CD4-positive, alpha-beta memory T cell (primary cell): ENCODE measurements around the gene PBX3. TPM values are rescaled to one million over a fixed set of nuclear protein-coding genes. Genes with fewer than 3 reads are reported as not detected.

ENCODE experiments used
- CTCF ChIA-PET: fragments of 350-600 bp; sonication (Branson Sonifier 250); formaldehyde crosslinking; loops from one replicate; lab custom pipeline; 2021; ENCODE audit warnings: inconsistent platforms; ENCODE audit not compliant: partially characterized antibody; lab: Charles Lee
- POLR2A ChIA-PET: fragments of 350-600 bp; sonication (Branson Sonifier 250); formaldehyde crosslinking; loops from one replicate; lab custom pipeline; 2021; ENCODE audit not compliant: partially characterized antibody; lab: Charles Lee
- DNase-seq, 5 donors: peaks; one replicate each; pipeline versions ENCODE4 v3.0.0 to v3.0.0-alpha.2; 2020 to 2022; ENCODE audit warnings: mixed read lengths in 1 of 5
- H3K27ac ChIP-seq: one replicate; pipeline ENCODE4 v1.7.0; 2013; ENCODE audit warnings: low read depth, low read length
- H3K27me3 ChIP-seq: 2 replicates; pipeline ENCODE4 v1.7.0; 2013; ENCODE audit warnings: mild to moderate bottlenecking, low read length, moderate library complexity; ENCODE audit not compliant: insufficient read depth
- H3K36me3 ChIP-seq: 2 replicates; pipeline ENCODE4 v1.7.0; 2013; ENCODE audit warnings: mild to moderate bottlenecking, low read length, moderate library complexity; ENCODE audit not compliant: insufficient read depth
- H3K4me1 ChIP-seq: 2 replicates; pipeline ENCODE4 v1.7.0; 2013; ENCODE audit warnings: mild to moderate bottlenecking, low read length, moderate library complexity; ENCODE audit not compliant: insufficient read depth
- H3K4me3 ChIP-seq, 2 donors: one replicate each; pipeline ENCODE4 v1.7.0; 2013; ENCODE audit warnings: low read length in 2 of 2, mild to moderate bottlenecking in 1 of 2
- H3K9me3 ChIP-seq, 2 donors: one replicate each; pipeline ENCODE4 v1.7.0; 2013; ENCODE audit warnings: low read length in 2 of 2, control low read depth in 1 of 2; ENCODE audit not compliant: control insufficient read depth in 1 of 2
- H3K27ac Mint-ChIP-seq, 7 donors: one replicate each; pipeline ENCODE4 v1.8.0; 2020 to 2021; ENCODE audit warnings: mixed read lengths in 7 of 7, mild to moderate bottlenecking in 6 of 7, inconsistent platforms in 3 of 7, moderate library complexity in 3 of 7
- H3K27me3 Mint-ChIP-seq, 2 donors: one replicate each; pipeline ENCODE4 v1.8.0; 2020 to 2021; ENCODE audit warnings: mixed read lengths in 2 of 2
- H3K36me3 Mint-ChIP-seq, 2 donors: one replicate each; pipeline ENCODE4 v1.8.0; 2020 to 2021; ENCODE audit warnings: mixed read lengths in 2 of 2, inconsistent platforms in 1 of 2, mild to moderate bottlenecking in 1 of 2
- H3K4me1 Mint-ChIP-seq, 4 donors: one replicate each; pipeline ENCODE4 v1.8.0; 2020 to 2021; ENCODE audit warnings: mixed read lengths in 4 of 4, mild to moderate bottlenecking in 1 of 4
- H3K4me3 Mint-ChIP-seq, 8 donors: one replicate each; pipeline ENCODE4 v1.8.0; 2020 to 2021; ENCODE audit warnings: mixed read lengths in 8 of 8, mild to moderate bottlenecking in 7 of 8, moderate library complexity in 6 of 8, inconsistent platforms in 3 of 8
- H3K9me3 Mint-ChIP-seq, 8 donors: one replicate each; pipeline ENCODE4 v1.8.0; 2020 to 2021; ENCODE audit warnings: mixed read lengths in 8 of 8, mild to moderate bottlenecking in 5 of 8, inconsistent platforms in 3 of 8, moderate library complexity in 1 of 8
- intact Hi-C: fragments of 100-400 bp; cut with micrococcal nuclease; formaldehyde crosslinking; loops from one replicate; pipeline ENCODE4 v1.15.1; 2023
- polyA plus RNA-seq, 2 donors: library from polyadenylated mRNA; unstranded; fragments of 300-500 nt; fragmentation: Illumina TruSeq; gene quantifications; one replicate each; pipeline ENCODE4 v1.2.3, GENCODE V29; 2021
- total RNA-seq, 2 experiments: library from RNA; stranded (reverse); gene quantifications; one replicate each; pipeline ENCODE4 v1.2.3, GENCODE V29; 2021

PBX3 gene
- total and polyA plus RNA-seq, 4 experiments from 2014 or later: 2.2 to 17.0 (median 10.4) TPM

GRCh38 chr9:125963932-125964331 is 216.8 kb downstream of the PBX3 start:
- Mint-ChIP-seq H3K9me3 (no peaks in the 10 kb centered on the region), H3K36me3 (peaks cover 15 to 35% of the 10 kb centered on the region in 2 donors), H3K27ac (no peak overlapping the region), H3K4me1 (peaks cover 0 to 3% (median 0%) of the 10 kb centered on the region in 4 donors), H3K4me3 (no peak overlapping the region), H3K27me3 (no peaks in the 10 kb centered on the region)
- Histone ChIP-seq H3K36me3 (peaks cover 5% of the 10 kb centered on the region), H3K4me1 (no peaks in the 10 kb centered on the region), H3K9me3 (no peaks in the 10 kb centered on the region), H3K4me3 (no peak overlapping the region), H3K27ac (no peak overlapping the region), H3K27me3 (no peaks in the 10 kb centered on the region)
- POLR2A ChIA-PET: no interaction called here
- no peak for DNase-seq
- intact Hi-C loops: no loop called here
- CTCF ChIA-PET: no interaction called here

- no peaks in the 10 kb centered on the region for H3K9me3 ChIP-seq
- H3K4me3 Mint-ChIP-seq: no peak overlapping the region
- peaks cover 0 to 3% (median 0%) of the 10 kb centered on the region in 4 donors for H3K4me1 Mint-ChIP-seq
- no peak for DNase-seq
- H3K27ac Mint-ChIP-seq: peak overlapping the region in 2 of 7 donors; percentile 42 to 54
- peaks cover 15 to 35% of the 10 kb centered on the region in 2 donors for H3K36me3 Mint-ChIP-seq
- POLR2A ChIA-PET: no interaction called here
- no peak overlapping the region for H3K27ac ChIP-seq
- no peaks in the 10 kb centered on the region for H3K27me3 Mint-ChIP-seq
- H3K4me1 ChIP-seq: no peaks in the 10 kb centered on the region
- intact Hi-C loops: no loop called here
- CTCF ChIA-PET: no interaction called here
- peaks cover 5% of the 10 kb centered on the region for H3K36me3 ChIP-seq
- no peak overlapping the region for H3K4me3 ChIP-seq
- H3K27me3 ChIP-seq: no peaks in the 10 kb centered on the region
- H3K9me3 Mint-ChIP-seq: no peaks in the 10 kb centered on the region
These were observed 217.6 kb downstream of the PBX3 start for GRCh38 chr9:125964702-125965225.

- H3K4me3 Mint-ChIP-seq: no peak overlapping the region
- Histone ChIP-seq H3K9me3 (no peaks in the 10 kb centered on the region), H3K4me3 (no peak overlapping the region), H3K36me3 (peaks cover 5% of the 10 kb centered on the region), H3K27ac (no peak overlapping the region), H3K4me1 (no peaks in the 10 kb centered on the region), H3K27me3 (no peaks in the 10 kb centered on the region)
- POLR2A ChIA-PET: no interaction called here
- no peaks in the 10 kb centered on the region for H3K27me3 Mint-ChIP-seq
- CTCF ChIA-PET: no interaction called here
- no peak for DNase-seq
- peaks cover 0 to 3% (median 0%) of the 10 kb centered on the region in 4 donors for H3K4me1 Mint-ChIP-seq
- peaks cover 15 to 35% of the 10 kb centered on the region in 2 donors for H3K36me3 Mint-ChIP-seq
- peak overlapping the region in 1 of 7 donors; percentile 12 for H3K27ac Mint-ChIP-seq
- H3K9me3 Mint-ChIP-seq: no peaks in the 10 kb centered on the region
- intact Hi-C loops: no loop called here
These were observed 218.3 kb downstream of the PBX3 start for GRCh38 chr9:125965477-125965876.

- intact Hi-C loops: no loop called here
- no peaks in the 10 kb centered on the region for H3K9me3 Mint-ChIP-seq
- H3K27me3 Mint-ChIP-seq: no peaks in the 10 kb centered on the region
- Histone ChIP-seq H3K27me3 (no peaks in the 10 kb centered on the region), H3K36me3 (peaks cover 5% of the 10 kb centered on the region), H3K27ac (no peak overlapping the region), H3K4me1 (no peaks in the 10 kb centered on the region), H3K9me3 (no peaks in the 10 kb centered on the region), H3K4me3 (no peak overlapping the region)
- peaks cover 0 to 3% (median 0%) of the 10 kb centered on the region in 4 donors for H3K4me1 Mint-ChIP-seq
- ChIA-PET POLR2A (no interaction called here), CTCF (no interaction called here)
- H3K27ac Mint-ChIP-seq: peak overlapping the region in 1 of 7 donors; percentile 17
- no peak overlapping the region for H3K4me3 Mint-ChIP-seq
- H3K36me3 Mint-ChIP-seq: peaks cover 13 to 27% of the 10 kb centered on the region in 2 donors
- no peak for DNase-seq
These were observed 219.3 kb downstream of the PBX3 start for GRCh38 chr9:125966466-125966865.

DNA sequence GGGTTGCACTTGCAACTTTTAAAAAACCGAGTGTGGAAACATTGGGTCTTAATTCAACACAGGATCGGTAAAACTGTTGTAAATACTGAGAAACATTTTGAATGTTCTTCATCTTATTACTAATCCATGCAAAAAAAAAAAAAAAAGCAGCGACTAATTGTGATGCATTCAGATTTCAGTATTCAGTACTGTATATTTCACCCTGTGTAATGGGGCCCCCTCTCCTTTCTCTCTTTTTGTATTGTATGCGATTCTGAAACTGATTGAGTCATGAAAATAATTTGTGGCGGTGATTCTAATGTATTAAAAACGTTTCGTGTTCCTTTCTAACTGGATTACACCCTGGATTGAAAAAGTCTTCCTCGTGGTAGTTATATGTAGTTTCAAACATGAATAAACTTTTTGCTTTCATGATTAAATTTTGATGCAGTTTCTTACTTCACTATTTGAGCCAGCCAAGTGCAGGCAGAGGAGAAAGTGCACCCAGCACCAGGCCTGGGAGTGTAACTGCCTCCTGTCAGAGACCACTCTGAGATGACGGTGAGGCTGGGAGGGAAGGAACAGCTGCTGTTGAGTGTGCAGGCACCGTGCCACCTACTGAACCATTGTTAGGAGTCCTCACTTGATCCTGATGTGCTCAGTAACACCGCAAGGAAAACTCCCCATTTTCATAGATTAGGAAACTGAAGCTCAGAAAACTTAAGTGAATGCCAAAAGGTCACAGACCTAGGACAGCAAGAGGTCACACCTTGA is 220.0 kb downstream of the PBX3 start:
- intact Hi-C loops: no loop called here
- no peaks in the 10 kb centered on the region for H3K4me1 ChIP-seq
- ChIA-PET POLR2A (no interaction called here), CTCF (no interaction called here)
- H3K4me3 ChIP-seq: no peak overlapping the region
- Mint-ChIP-seq H3K9me3 (no peaks in the 10 kb centered on the region), H3K4me3 (no peak overlapping the region), H3K36me3 (peaks cover 13 to 21% of the 10 kb centered on the region in 2 donors), H3K4me1 (peaks cover 0 to 3% (median 0%) of the 10 kb centered on the region in 4 donors), H3K27ac (peak overlapping the region in 6 of 7 donors; percentile 11 to 46 (median 28)), H3K27me3 (no peaks in the 10 kb centered on the region)
- no peaks in the 10 kb centered on the region for H3K27me3 ChIP-seq
- H3K36me3 ChIP-seq: peaks cover 2% of the 10 kb centered on the region
- H3K9me3 ChIP-seq: no peaks in the 10 kb centered on the region
- H3K27ac ChIP-seq: no peak overlapping the region
- no peak for DNase-seq

- POLR2A ChIA-PET: no interaction called here
- Mint-ChIP-seq H3K27ac (no peak overlapping the region), H3K27me3 (no peaks in the 10 kb centered on the region), H3K4me3 (no peak overlapping the region), H3K9me3 (no peaks in the 10 kb centered on the region), H3K4me1 (peaks cover 0 to 3% (median 0%) of the 10 kb centered on the region in 4 donors), H3K36me3 (peaks cover 7 to 8% of the 10 kb centered on the region in 2 donors)
- no peak for DNase-seq
- Histone ChIP-seq H3K9me3 (no peaks in the 10 kb centered on the region), H3K4me1 (no peaks in the 10 kb centered on the region), H3K4me3 (no peak overlapping the region), H3K27ac (no peak overlapping the region), H3K36me3 (no peaks in the 10 kb centered on the region), H3K27me3 (no peaks in the 10 kb centered on the region)
- CTCF ChIA-PET: no interaction called here
- intact Hi-C loops: no loop called here
These were observed 221.7 kb downstream of the PBX3 start for GRCh38 chr9:125968714-125969374.

GRCh38 chr9:125969462-125969861 is 222.3 kb downstream of the PBX3 start:
- Histone ChIP-seq H3K4me1 (no peaks in the 10 kb centered on the region), H3K27me3 (no peaks in the 10 kb centered on the region), H3K27ac (no peak overlapping the region), H3K36me3 (no peaks in the 10 kb centered on the region), H3K9me3 (no peaks in the 10 kb centered on the region), H3K4me3 (no peak overlapping the region)
- Mint-ChIP-seq H3K4me3 (no peak overlapping the region), H3K27ac (no peak overlapping the region), H3K36me3 (peaks cover 4 to 8% of the 10 kb centered on the region in 2 donors), H3K4me1 (peaks cover 0 to 2% (median 0%) of the 10 kb centered on the region in 4 donors), H3K27me3 (no peaks in the 10 kb centered on the region), H3K9me3 (peaks cover 0 to 3% (median 0%) of the 10 kb centered on the region in 8 donors)
- DNase-seq: no peak
- CTCF ChIA-PET: no interaction called here
- POLR2A ChIA-PET: no interaction called here
- intact Hi-C loops: no loop called here
